Cardiac septum (tissue), 1 donor: ENCODE results near the gene TRAF5. TPM values are rescaled to one million over a fixed set of nuclear protein-coding genes. Genes with fewer than 3 reads are reported as not detected.

Experiments used
- DNase-seq: peaks from one replicate; pipeline ENCODE4 v3.0.0-alpha.2; 2020; ENCODE audit warnings: low spot score
- intact Hi-C: fragments of 100-400 bp; cut with DNase I; formaldehyde crosslinking; loops from one replicate; pipeline ENCODE4 v1.14.0; 2022
- total RNA-seq: library from RNA; stranded (reverse); fragmentation: NEBNext Ultra II Directional; extraction: Animal tissue kit (Norgen Biotek cat#: 25700); gene quantifications from one replicate; pipeline ENCODE4 v1.2.1, GENCODE V29; 2021
- donor health status: DM: no; HTN: no; CAD: no.

Gene TRAF5
- total RNA-seq, 1 donor from 2014 or later: 4.2 TPM

- DNase-seq: no peak
- intact Hi-C loops: loop anchor here (5.0 to 10.0 kb wide), 3 partner anchors 141 to 329 kb away; no protein-coding TSS in a partner anchor
Observed at GRCh38 chr1:211326140-211326527, 499 bp upstream of the TRAF5 start.

- intact Hi-C loops: loop anchor here (5.0 to 10.0 kb wide), 3 partner anchors 140 to 327 kb away; no protein-coding TSS in a partner anchor
- DNase-seq: no peak
Observed at GRCh38 chr1:211327346-211327921, 801 bp downstream of the TRAF5 start.

- DNase-seq: no peak
Observed at GRCh38 chr1:211328084-211328694, 1.6 kb downstream of the TRAF5 start.

GRCh38 chr1:211328866-211329475, 2.3 kb downstream of the TRAF5 start:
- DNase-seq: no peak
- intact Hi-C loops: loop anchor here (5.0 to 10.0 kb wide), 3 partner anchors 138 to 326 kb away; no protein-coding TSS in a partner anchor

More at GRCh38 chr1:211328084-211328694, 1.6 kb downstream of the TRAF5 start:
- intact Hi-C loops: loop anchor here (5.0 to 10.0 kb wide), 3 partner anchors 139 to 327 kb away; no protein-coding TSS in a partner anchor

- no peak for DNase-seq
- intact Hi-C loops: loop anchor here (5.0 to 10.0 kb wide), 3 partner anchors 138 to 325 kb away; no protein-coding TSS in a partner anchor
Observed at GRCh38 chr1:211329764-211330201, 3.1 kb downstream of the TRAF5 start.

GRCh38 chr1:211330282-211330936, 3.8 kb downstream of the TRAF5 start:
- intact Hi-C loops: no loop called here
- DNase-seq: no peak

- intact Hi-C loops: no loop called here
- no peak for DNase-seq
Observed at GRCh38 chr1:211331011-211331709, 4.5 kb downstream of the TRAF5 start.

GRCh38 chr1:211332036-211332616, 5.5 kb downstream of the TRAF5 start:
- intact Hi-C loops: no loop called here
- no peak for DNase-seq

GRCh38 chr1:211332830-211333229, 6.2 kb downstream of the TRAF5 start:
- DNase-seq: no peak
- intact Hi-C loops: no loop called here

GRCh38 chr1:211333906-211334305, 7.3 kb downstream of the TRAF5 start:
- intact Hi-C loops: no loop called here
- DNase-seq: no peak

- no peak for DNase-seq
- intact Hi-C loops: no loop called here
Observed at GRCh38 chr1:211334986-211335385, 8.4 kb downstream of the TRAF5 start.

- no peak for DNase-seq
- intact Hi-C loops: no loop called here
Observed at GRCh38 chr1:211335522-211336157, 9.0 kb downstream of the TRAF5 start.

GRCh38 chr1:211336161-211336560, 9.5 kb downstream of the TRAF5 start:
- no peak for DNase-seq
- intact Hi-C loops: no loop called here

GRCh38 chr1:211336775-211337174, 10.1 kb downstream of the TRAF5 start:
- DNase-seq: no peak
- intact Hi-C loops: no loop called here

GRCh38 chr1:211337430-211338223, 11.0 kb downstream of the TRAF5 start:
- DNase-seq: no peak
- intact Hi-C loops: no loop called here

- intact Hi-C loops: no loop called here
- DNase-seq: no peak
Observed at GRCh38 chr1:211338224-211338620, 11.6 kb downstream of the TRAF5 start.

GRCh38 chr1:211339631-211340041, 13.0 kb downstream of the TRAF5 start:
- DNase-seq: no peak
- intact Hi-C loops: no loop called here
